Measurements from ENCODE around the gene ZFYVE28. TPM values are rescaled to one million over a fixed set of nuclear protein-coding genes. Genes with fewer than 3 reads are reported as not detected.

Gene ZFYVE28
- total RNA-seq, 1 donor from 2014 or later, result 0.44 TPM

- no peak overlapping the region for H3K27ac Mint-ChIP-seq (ENCODE audit: unreplicated experiment)
- no peak overlapping the region for H3K4me3 Mint-ChIP-seq (ENCODE audit: unreplicated experiment)
- no peaks in the 10 kb centered on the region for H3K9me3 Mint-ChIP-seq (ENCODE audit: unreplicated experiment)
- TF ChIP-seq, protein P1, sequence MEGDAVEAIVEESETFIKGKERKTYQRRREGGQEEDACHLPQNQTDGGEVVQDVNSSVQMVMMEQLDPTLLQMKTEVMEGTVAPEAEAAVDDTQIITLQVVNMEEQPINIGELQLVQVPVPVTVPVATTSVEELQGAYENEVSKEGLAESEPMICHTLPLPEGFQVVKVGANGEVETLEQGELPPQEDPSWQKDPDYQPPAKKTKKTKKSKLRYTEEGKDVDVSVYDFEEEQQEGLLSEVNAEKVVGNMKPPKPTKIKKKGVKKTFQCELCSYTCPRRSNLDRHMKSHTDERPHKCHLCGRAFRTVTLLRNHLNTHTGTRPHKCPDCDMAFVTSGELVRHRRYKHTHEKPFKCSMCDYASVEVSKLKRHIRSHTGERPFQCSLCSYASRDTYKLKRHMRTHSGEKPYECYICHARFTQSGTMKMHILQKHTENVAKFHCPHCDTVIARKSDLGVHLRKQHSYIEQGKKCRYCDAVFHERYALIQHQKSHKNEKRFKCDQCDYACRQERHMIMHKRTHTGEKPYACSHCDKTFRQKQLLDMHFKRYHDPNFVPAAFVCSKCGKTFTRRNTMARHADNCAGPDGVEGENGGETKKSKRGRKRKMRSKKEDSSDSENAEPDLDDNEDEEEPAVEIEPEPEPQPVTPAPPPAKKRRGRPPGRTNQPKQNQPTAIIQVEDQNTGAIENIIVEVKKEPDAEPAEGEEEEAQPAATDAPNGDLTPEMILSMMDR (IDR thresholded peaks at IDR 0.05; ENCODE audit: unreplicated experiment), result no peak
- no peaks in the 10 kb centered on the region for H3K4me1 Mint-ChIP-seq (ENCODE audit: unreplicated experiment)
- no peaks in the 10 kb centered on the region for H3K36me3 Mint-ChIP-seq (ENCODE audit: low read depth, unreplicated experiment)
- DNase-seq (ENCODE audit: low spot score), result no peak
- peaks cover 2% of the 10 kb centered on the region for H3K27me3 Mint-ChIP-seq (ENCODE audit: unreplicated experiment)
Measured at GRCh38 chr4:2354760-2355159, 63.7 kb downstream of the ZFYVE28 start.

GRCh38 chr4:2354118-2354517 is 64.3 kb downstream of the ZFYVE28 start:
- Mint-ChIP-seq H3K36me3 (ENCODE audit: low read depth, unreplicated experiment) (no peaks in the 10 kb centered on the region), H3K27me3 (ENCODE audit: unreplicated experiment) (peaks cover 2% of the 10 kb centered on the region), H3K9me3 (ENCODE audit: unreplicated experiment) (no peaks in the 10 kb centered on the region), H3K27ac (ENCODE audit: unreplicated experiment) (no peak overlapping the region), H3K4me3 (ENCODE audit: unreplicated experiment) (no peak overlapping the region), H3K4me1 (ENCODE audit: unreplicated experiment) (no peaks in the 10 kb centered on the region)
- TF ChIP-seq, protein P1 (IDR thresholded peaks at IDR 0.05; ENCODE audit: unreplicated experiment), result no peak
- DNase-seq (ENCODE audit: low spot score), result no peak

DNA sequence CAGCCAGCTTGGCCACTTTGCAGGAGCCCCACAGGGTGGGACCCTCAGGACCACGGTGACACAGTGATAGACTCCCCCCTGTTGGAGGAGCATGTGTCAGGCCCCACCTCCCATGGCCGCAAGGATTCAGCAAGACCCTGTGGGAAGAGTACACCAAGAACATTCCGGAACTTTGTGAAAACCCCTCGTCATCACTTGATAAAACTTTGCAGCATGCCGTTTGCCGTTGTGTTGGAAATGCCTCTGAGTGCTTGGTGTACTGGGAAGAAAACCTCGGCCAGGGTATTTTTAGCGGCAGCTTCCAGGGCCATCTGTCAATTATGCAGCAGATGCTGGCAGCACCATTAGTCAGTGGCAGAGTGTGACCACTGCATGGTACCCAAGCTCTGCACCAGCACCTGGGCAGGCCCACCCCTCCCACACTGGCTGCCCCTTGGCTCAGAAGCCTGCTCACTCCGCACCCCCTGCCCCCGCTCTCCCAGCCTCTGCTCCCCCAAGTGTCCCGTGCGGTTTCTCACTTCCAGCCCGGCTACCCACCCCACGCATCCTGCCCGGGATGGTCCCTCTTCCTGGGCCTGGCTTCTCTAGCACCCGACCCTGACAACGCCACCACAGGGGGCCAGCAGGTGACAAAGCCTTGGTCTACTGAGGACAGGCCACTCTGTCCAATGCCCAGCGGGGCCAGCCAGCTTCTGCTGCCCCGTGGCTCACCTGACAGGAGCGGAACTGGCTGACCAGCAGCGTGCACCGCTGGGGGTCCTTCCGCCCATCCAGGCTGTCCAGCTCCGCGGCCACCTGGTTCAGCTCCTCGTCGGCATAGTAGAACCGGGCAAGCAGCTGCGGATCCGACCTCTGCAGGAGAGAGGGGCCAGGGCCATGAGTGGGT is 65.0 kb downstream of the ZFYVE28 start:
- no peak overlapping the region for H3K4me3 Mint-ChIP-seq (ENCODE audit: unreplicated experiment)
- no peak overlapping the region for H3K27ac Mint-ChIP-seq (ENCODE audit: unreplicated experiment)
- H3K9me3 Mint-ChIP-seq (ENCODE audit: unreplicated experiment), result no peaks in the 10 kb centered on the region
- no peaks in the 10 kb centered on the region for H3K36me3 Mint-ChIP-seq (ENCODE audit: low read depth, unreplicated experiment)
- no peak for DNase-seq (ENCODE audit: low spot score)
- peaks cover 2% of the 10 kb centered on the region for H3K27me3 Mint-ChIP-seq (ENCODE audit: unreplicated experiment)
- no peaks in the 10 kb centered on the region for H3K4me1 Mint-ChIP-seq (ENCODE audit: unreplicated experiment)
- TF ChIP-seq, protein P1 (IDR thresholded peaks at IDR 0.05; ENCODE audit: unreplicated experiment), result no peak

DNA sequence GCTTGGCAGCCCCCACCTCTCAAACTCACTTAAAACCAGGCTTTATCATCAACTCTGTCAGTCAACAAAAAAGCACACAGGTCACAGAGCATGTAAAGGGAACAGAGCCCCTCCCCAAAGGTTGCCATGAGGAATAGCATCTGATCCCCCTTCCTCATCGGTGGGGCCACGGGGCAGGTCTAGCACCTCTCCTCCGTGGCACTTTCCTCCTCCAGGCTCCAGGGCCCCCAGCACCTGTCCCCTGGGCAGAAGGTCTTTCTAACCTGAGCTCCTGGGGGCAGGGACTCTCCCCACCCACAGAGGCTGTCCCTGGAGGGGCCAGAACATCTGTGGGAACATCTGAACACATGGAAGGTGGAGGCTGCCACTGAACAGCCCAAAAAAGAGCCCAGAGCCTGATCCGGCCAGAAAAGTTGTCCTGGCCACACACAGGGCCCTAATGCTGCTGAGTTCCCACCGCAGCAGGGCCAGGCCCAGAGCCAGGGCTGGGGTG is 65.7 kb downstream of the ZFYVE28 start:
- H3K27me3 Mint-ChIP-seq (ENCODE audit: unreplicated experiment), result peaks cover 2% of the 10 kb centered on the region
- no peak overlapping the region for H3K4me3 Mint-ChIP-seq (ENCODE audit: unreplicated experiment)
- no peaks in the 10 kb centered on the region for H3K36me3 Mint-ChIP-seq (ENCODE audit: low read depth, unreplicated experiment)
- H3K4me1 Mint-ChIP-seq (ENCODE audit: unreplicated experiment), result no peaks in the 10 kb centered on the region
- no peaks in the 10 kb centered on the region for H3K9me3 Mint-ChIP-seq (ENCODE audit: unreplicated experiment)
- TF ChIP-seq, protein P1 (IDR thresholded peaks at IDR 0.05; ENCODE audit: unreplicated experiment), result no peak
- no peak for DNase-seq (ENCODE audit: low spot score)
- H3K27ac Mint-ChIP-seq (ENCODE audit: unreplicated experiment), result no peak overlapping the region

GRCh38 chr4:2352171-2352570 is 66.3 kb downstream of the ZFYVE28 start:
- no peaks in the 10 kb centered on the region for H3K36me3 Mint-ChIP-seq (ENCODE audit: low read depth, unreplicated experiment)
- no peaks in the 10 kb centered on the region for H3K9me3 Mint-ChIP-seq (ENCODE audit: unreplicated experiment)
- TF ChIP-seq, protein P1 (IDR thresholded peaks at IDR 0.05; ENCODE audit: unreplicated experiment), result no peak
- peaks cover 2% of the 10 kb centered on the region for H3K27me3 Mint-ChIP-seq (ENCODE audit: unreplicated experiment)
- H3K4me1 Mint-ChIP-seq (ENCODE audit: unreplicated experiment), result no peaks in the 10 kb centered on the region
- peak; percentile 1 for DNase-seq (ENCODE audit: low spot score)
- no peak overlapping the region for H3K27ac Mint-ChIP-seq (ENCODE audit: unreplicated experiment)
- H3K4me3 Mint-ChIP-seq (ENCODE audit: unreplicated experiment), result no peak overlapping the region

Measured in endothelial cell (in vitro differentiated cells).